ENCODE measurements around the gene POC1A.

The POC1A gene

GRCh38 chr3:52128118-52128683, 26.0 kb downstream of the POC1A start:
- TF ChIP-seq, protein P1, sequence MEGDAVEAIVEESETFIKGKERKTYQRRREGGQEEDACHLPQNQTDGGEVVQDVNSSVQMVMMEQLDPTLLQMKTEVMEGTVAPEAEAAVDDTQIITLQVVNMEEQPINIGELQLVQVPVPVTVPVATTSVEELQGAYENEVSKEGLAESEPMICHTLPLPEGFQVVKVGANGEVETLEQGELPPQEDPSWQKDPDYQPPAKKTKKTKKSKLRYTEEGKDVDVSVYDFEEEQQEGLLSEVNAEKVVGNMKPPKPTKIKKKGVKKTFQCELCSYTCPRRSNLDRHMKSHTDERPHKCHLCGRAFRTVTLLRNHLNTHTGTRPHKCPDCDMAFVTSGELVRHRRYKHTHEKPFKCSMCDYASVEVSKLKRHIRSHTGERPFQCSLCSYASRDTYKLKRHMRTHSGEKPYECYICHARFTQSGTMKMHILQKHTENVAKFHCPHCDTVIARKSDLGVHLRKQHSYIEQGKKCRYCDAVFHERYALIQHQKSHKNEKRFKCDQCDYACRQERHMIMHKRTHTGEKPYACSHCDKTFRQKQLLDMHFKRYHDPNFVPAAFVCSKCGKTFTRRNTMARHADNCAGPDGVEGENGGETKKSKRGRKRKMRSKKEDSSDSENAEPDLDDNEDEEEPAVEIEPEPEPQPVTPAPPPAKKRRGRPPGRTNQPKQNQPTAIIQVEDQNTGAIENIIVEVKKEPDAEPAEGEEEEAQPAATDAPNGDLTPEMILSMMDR (IDR thresholded peaks at IDR 0.05; ENCODE audit: extremely low read depth, insufficient read depth, missing control alignments), result no peak
- DNase-seq (ENCODE audit: low spot score), result no peak
- in situ Hi-C loops (cut with MboI; ENCODE audit: low pct_unique_long_range_greater_than_20kb, low sequenced_read_pairs, unreplicated experiment), result no loop called here

DNA sequence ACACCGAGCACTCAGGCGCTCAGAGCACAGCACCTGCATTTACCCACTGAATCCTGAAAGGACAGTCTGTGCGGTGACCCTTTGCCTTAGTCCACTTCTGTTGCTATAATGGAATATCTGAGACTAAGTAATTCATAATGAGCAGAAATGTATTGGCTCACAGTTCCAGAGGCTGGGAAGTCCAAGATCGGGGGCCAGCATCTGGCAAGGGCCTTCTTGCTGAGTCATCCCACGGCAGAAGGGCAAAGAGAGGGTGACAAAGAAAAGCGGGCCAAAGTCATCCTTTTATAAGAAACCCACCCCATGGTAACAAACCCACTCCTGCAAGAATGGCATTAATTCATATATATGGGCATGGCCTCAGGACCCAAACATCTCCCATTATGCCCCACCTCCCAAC, 27.7 kb downstream of the POC1A start:
- no peak for DNase-seq (ENCODE audit: low spot score)
- in situ Hi-C loops (cut with MboI; ENCODE audit: low pct_unique_long_range_greater_than_20kb, low sequenced_read_pairs, unreplicated experiment), result no loop called here
- TF ChIP-seq, protein P1 (IDR thresholded peaks at IDR 0.05; ENCODE audit: extremely low read depth, insufficient read depth, missing control alignments), result no peak

DNA sequence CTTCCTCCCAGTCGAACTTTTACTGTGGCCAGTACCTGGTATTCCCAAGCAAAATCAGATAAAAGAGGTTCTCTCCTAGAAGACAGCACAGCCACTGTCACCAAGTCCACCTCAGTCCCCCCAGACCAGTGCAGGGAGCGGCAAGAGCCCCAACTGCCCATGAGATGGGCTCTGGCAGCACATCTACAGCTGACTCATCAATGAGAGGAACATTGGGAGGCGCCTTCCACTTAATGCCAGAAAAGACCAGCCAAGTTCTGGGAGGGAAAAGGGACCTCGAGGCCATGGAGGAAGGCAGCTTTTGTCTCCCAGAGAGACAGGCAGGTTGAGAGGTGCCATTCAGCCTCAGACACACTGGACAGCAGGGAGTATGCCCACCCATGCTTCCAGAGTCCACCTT, 28.2 kb downstream of the POC1A start:
- in situ Hi-C loops (cut with MboI; ENCODE audit: low pct_unique_long_range_greater_than_20kb, low sequenced_read_pairs, unreplicated experiment), result no loop called here
- TF ChIP-seq, protein P1 (IDR thresholded peaks at IDR 0.05; ENCODE audit: extremely low read depth, insufficient read depth, missing control alignments), result no peak
- DNase-seq (ENCODE audit: low spot score), result no peak

GRCh38 chr3:52124766-52125165, 29.5 kb downstream of the POC1A start:
- DNase-seq (ENCODE audit: low spot score), result no peak
- TF ChIP-seq, protein P1 (IDR thresholded peaks at IDR 0.05; ENCODE audit: extremely low read depth, insufficient read depth, missing control alignments), result no peak
- in situ Hi-C loops (cut with MboI; ENCODE audit: low pct_unique_long_range_greater_than_20kb, low sequenced_read_pairs, unreplicated experiment), result no loop called here

GRCh38 chr3:52124126-52124525, 30.1 kb downstream of the POC1A start:
- TF ChIP-seq, protein P1 (IDR thresholded peaks at IDR 0.05; ENCODE audit: extremely low read depth, insufficient read depth, missing control alignments), result no peak
- in situ Hi-C loops (cut with MboI; ENCODE audit: low pct_unique_long_range_greater_than_20kb, low sequenced_read_pairs, unreplicated experiment), result no loop called here
- no peak for DNase-seq (ENCODE audit: low spot score)

DNA sequence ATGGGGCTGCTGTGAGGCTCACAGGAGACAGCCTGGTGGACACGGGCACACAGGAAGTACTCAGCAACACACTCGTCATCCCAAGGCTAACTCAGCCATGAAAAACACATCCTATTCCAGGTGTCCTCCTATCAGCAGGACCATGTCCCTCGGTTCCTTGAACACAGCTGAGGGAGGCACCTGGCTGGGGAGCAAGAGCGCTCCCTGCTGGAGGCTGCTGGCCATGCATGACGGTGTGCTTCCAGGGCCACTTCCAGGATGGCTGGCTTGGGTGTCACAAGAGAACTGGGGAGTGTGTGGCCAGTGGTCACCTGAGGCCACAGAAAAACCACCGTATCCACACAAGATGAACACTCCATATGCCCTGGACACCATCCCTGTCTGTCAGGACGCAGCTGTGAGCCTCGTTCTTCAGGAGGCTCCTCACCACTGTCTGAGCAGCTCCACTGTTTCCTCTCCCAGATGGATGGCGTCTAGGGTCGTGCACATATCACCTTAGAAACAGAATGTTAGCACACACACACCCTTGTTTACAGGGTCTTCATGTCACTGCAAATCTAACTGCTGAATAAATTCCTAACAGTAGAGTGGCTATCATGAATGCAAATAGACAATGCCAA, 31.0 kb downstream of the POC1A start:
- TF ChIP-seq, protein P1 (IDR thresholded peaks at IDR 0.05; ENCODE audit: extremely low read depth, insufficient read depth, missing control alignments), result peak; percentile 98
- in situ Hi-C loops (cut with MboI; ENCODE audit: low pct_unique_long_range_greater_than_20kb, low sequenced_read_pairs, unreplicated experiment), result no loop called here

More for the DNA sequence above, 31.0 kb downstream of the POC1A start:
- peak; percentile 81 for DNase-seq (ENCODE audit: low spot score)
